Psoas muscle (tissue), 8 donors: ENCODE results near the gene HNRNPUL1. TPM values are rescaled to one million over a fixed set of nuclear protein-coding genes. Genes with fewer than 3 reads are reported as not detected.
A peak's percentile ranks its signal among the peaks of the same experiment; 100 is the strongest.
"Not testable (repeated sequence)": the region's sequence is repeated elsewhere in the genome, so short reads cannot be mapped to it uniquely, and the experiment has no call there.

Experiments used
- ATAC-seq, 4 donors: fragments of 200-7000 bp; cut with Tn5 transposase; one replicate each; pipeline ENCODE4 v1.9.1; 2020; ENCODE audit warnings: moderate library complexity in 3 of 4, mild to moderate bottlenecking in 2 of 4
- DNase-seq, 2 donors: peaks; one replicate each; pipeline ENCODE4 v3.0.0-alpha.2; 2020
- H3K27ac ChIP-seq: fragments of 200-600 bp; one replicate; pipeline ENCODE4 v1.8.0; 2022
- H3K27me3 ChIP-seq, 3 donors: fragments of 200-600 bp in 1 of 3; one replicate each; pipeline versions ENCODE4 v1.6.1 to v1.8.0; 2013 to 2022; ENCODE audit warnings: low read length in 2 of 3, mild to moderate bottlenecking in 2 of 3, moderate library complexity in 1 of 3; ENCODE audit not compliant: insufficient read depth in 3 of 3
- H3K36me3 ChIP-seq, 2 donors: fragments of 200-600 bp in 1 of 2; one replicate each; pipeline versions ENCODE4 v1.6.1 to v1.8.0; 2013 to 2022; ENCODE audit warnings: low read depth in 1 of 2, mild to moderate bottlenecking in 1 of 2, moderate library complexity in 1 of 2; ENCODE audit not compliant: insufficient read depth in 1 of 2
- H3K4me1 ChIP-seq: fragments of 200-600 bp; one replicate; pipeline ENCODE4 v1.8.0; 2022
- H3K4me3 ChIP-seq: fragments of 200-600 bp; one replicate; pipeline ENCODE4 v1.8.0; 2022; ENCODE audit warnings: mild to moderate bottlenecking
- H3K9me3 ChIP-seq: fragments of 200-600 bp; one replicate; pipeline ENCODE4 v1.8.0; 2022
- CTCF ChIP-seq: fragments of 200-600 bp; IDR thresholded peaks from one replicate; pipeline ENCODE4 v1.8.0; 2022; ENCODE audit warnings: antibody characterized with exemption
- WGBS, 3 donors: extraction: QIAGEN DNeasy Blood & Tissue Kit; methylation state at CpG; one replicate each; pipeline versions ENCODE4 v1.1.6 to v1.1.7; 2013; 5-methylcytosine and 5-hydroxymethylcytosine counted together
- intact Hi-C, 2 donors: fragments of 100-400 bp; cut with DNase I; formaldehyde crosslinking; loops; one replicate each; pipeline versions ENCODE4 v1.11.0 to v1.14.2; 2022
- polyA plus RNA-seq, 3 donors: library from polyadenylated mRNA; stranded (reverse); fragments of 200-250 nt; gene quantifications; one replicate each; pipeline ENCODE4 v1.2.3, GENCODE V29; 2013
- total RNA-seq, 4 donors: library from RNA; stranded (reverse); fragmentation: NEBNext Ultra II Directional in 2 of 4; extraction: Animal tissue kit (Norgen Biotek cat#: 25700) in 2 of 4; gene quantifications; one replicate each; pipeline versions ENCODE4 v1.2.1 to v1.2.4, GENCODE V29; 2021 to 2023
- donor health status: healthy with polysubstance abuse.
- donor health status: DM: no; HTN: no; CAD: no; lungs with moderate emphysema.
- donor health status: Bipolar disorder and iron deficiency.
- donor health status: healthy.
- donor health status: DM: yes; HTN: yes; CAD: no.
- donor health status: DM: no; HTN: no; CAD: no.
- donor health status: DM: no; HTN: no; CAD: no.
- donor health status: DM: yes; HTN: yes; CAD: no.

Gene HNRNPUL1
- total and polyA plus RNA-seq, 7 donors, result 54.3 to 129 (median 82.3) TPM

- no peak for TF ChIP-seq CTCF
- WGBS, 3 donors, result 55 to 66% (median 60%) methylated on average over 9 of the region's 9 CpGs
- H3K9me3 ChIP-seq, result no peaks in the 10 kb centered on the region
- no peak for ATAC-seq
- H3K36me3 ChIP-seq, result no peaks in the 10 kb centered on the region
- peak overlapping the region; percentile 62 for H3K4me3 ChIP-seq
- no peak for DNase-seq
- intact Hi-C loops, result loop anchor here in 1 of 2 donors (5.0 kb wide), 1 partner anchor 35 kb away; the partner anchor contains the start of gene HNRNPUL1
- peak overlapping the region; percentile 46 for H3K27ac ChIP-seq
- peaks cover 0 to 48% (median 0%) of the 10 kb centered on the region in 3 donors for H3K27me3 ChIP-seq
- H3K4me1 ChIP-seq, result no peaks in the 10 kb centered on the region
Measured at GRCh38 chr19:41226874-41227390, 37.2 kb upstream of the HNRNPUL1 start.

- DNase-seq (no peak), ATAC-seq (no peak)
- 78 to 87% (median 86%) methylated on average over 3 of the region's 3 CpGs for WGBS, 3 donors
- intact Hi-C loops, result loop anchor here in 1 of 2 donors (5.0 kb wide), 1 partner anchor 34 kb away; the partner anchor contains the start of gene HNRNPUL1
- Histone ChIP-seq H3K4me3 (no peak overlapping the region), H3K36me3 (no peaks in the 10 kb centered on the region), H3K9me3 (no peaks in the 10 kb centered on the region), H3K4me1 (no peaks in the 10 kb centered on the region), H3K27ac (no peak overlapping the region), H3K27me3 (peaks cover 0 to 40% (median 0%) of the 10 kb centered on the region in 3 donors)
- TF ChIP-seq CTCF, result no peak
Measured at GRCh38 chr19:41228486-41228885, 35.7 kb upstream of the HNRNPUL1 start.

- H3K36me3 ChIP-seq, H3K9me3 ChIP-seq, ATAC-seq, H3K4me1 ChIP-seq, H3K27ac ChIP-seq, H3K4me3 ChIP-seq, DNase-seq: not testable (repeated sequence)
- intact Hi-C loops, result loop anchor here in 1 of 2 donors (5.0 kb wide), 1 partner anchor 33 kb away; the partner anchor contains the start of gene HNRNPUL1
- H3K27me3 ChIP-seq, result peaks cover 0 to 40% (median 0%) of the 10 kb centered on the region in 3 donors
- WGBS, 3 donors, result 86 to 92% (median 90%) methylated on average over 5 of the region's 5 CpGs
Measured at GRCh38 chr19:41229338-41229737, 34.8 kb upstream of the HNRNPUL1 start.

GRCh38 chr19:41230067-41230857, 33.9 kb upstream of the HNRNPUL1 start:
- ATAC-seq, result no peak
- no peaks in the 10 kb centered on the region for H3K4me1 ChIP-seq
- DNase-seq, result no peak
- TF ChIP-seq CTCF, result no peak
- no peak overlapping the region for H3K27ac ChIP-seq
- WGBS, 3 donors, result 91 to 93% (median 92%) methylated on average over 3 of the region's 3 CpGs
- H3K4me3 ChIP-seq, result no peak overlapping the region
- no peaks in the 10 kb centered on the region for H3K9me3 ChIP-seq
- peaks cover 0 to 40% (median 0%) of the 10 kb centered on the region in 3 donors for H3K27me3 ChIP-seq
- intact Hi-C loops, result no loop called here
- no peaks in the 10 kb centered on the region for H3K36me3 ChIP-seq

- ATAC-seq (no peak), DNase-seq (no peak)
- Histone ChIP-seq H3K4me1 (no peaks in the 10 kb centered on the region), H3K27ac (no peak overlapping the region), H3K36me3 (no peaks in the 10 kb centered on the region), H3K4me3 (no peak overlapping the region), H3K27me3 (peaks cover 0 to 19% (median 0%) of the 10 kb centered on the region in 3 donors), H3K9me3 (no peaks in the 10 kb centered on the region)
- TF ChIP-seq CTCF, result no peak
- 91 to 97% (median 96%) methylated on average over 8 of the region's 8 CpGs for WGBS, 3 donors
- intact Hi-C loops, result no loop called here
Measured at GRCh38 chr19:41232686-41233085, 31.5 kb upstream of the HNRNPUL1 start.
